Measurements from ENCODE around the gene OTOP2.

Gene OTOP2

GRCh38 chr17:74883241-74883745 lies 40.8 kb upstream of the OTOP2 start:
- Histone ChIP-seq H3K4me3 (ENCODE audit: low read length) (no peak overlapping the region), H3K27me3 (ENCODE audit: control insufficient read depth, low read length) (peaks cover 7% of the 10 kb centered on the region; the same call in 1 of the 2 replicates), H3K4me2 (ENCODE audit: low read length) (no peak overlapping the region)

GRCh38 chr17:74888469-74888868 lies 35.6 kb upstream of the OTOP2 start:
- no peak overlapping the region for H3K4me3 ChIP-seq (ENCODE audit: low read length)
- no peak for TF ChIP-seq EZH2phosphoT487 (IDR thresholded peaks at IDR 0.05; ENCODE audit: borderline replicate concordance, low read length)
- no peak for TF ChIP-seq CTCF (IDR thresholded peaks at IDR 0.05; ENCODE audit: low read depth, low read length, poor library complexity, severe bottlenecking)
- no peaks in the 10 kb centered on the region for H3K36me3 ChIP-seq (ENCODE audit: control insufficient read depth, low read length)
- H3K27ac ChIP-seq (ENCODE audit: low read depth, low read length): no peak overlapping the region
- H3K9me2 ChIP-seq (replicated peaks; ENCODE audit: control insufficient read depth, low read length): no peaks in the 10 kb centered on the region
- H3K4me2 ChIP-seq (ENCODE audit: low read length): no peak overlapping the region
- H3K9me3 ChIP-seq (ENCODE audit: control insufficient read depth, insufficient read depth, low read length): no peaks in the 10 kb centered on the region
- H3F3A ChIP-seq (ENCODE audit: control insufficient read depth, insufficient read depth): no peaks in the 10 kb centered on the region
- H3K79me2 ChIP-seq (ENCODE audit: control insufficient read depth, low read length): no peaks in the 10 kb centered on the region
- H4K20me1 ChIP-seq (ENCODE audit: control insufficient read depth, insufficient read depth, low read depth, low read length): no peaks in the 10 kb centered on the region
- H3K27me3 ChIP-seq (ENCODE audit: control insufficient read depth, low read length): peaks cover 7% of the 10 kb centered on the region; the same call in 1 of the 2 replicates
- no peaks in the 10 kb centered on the region for H3K4me1 ChIP-seq (ENCODE audit: control insufficient read depth, low read length)

More at GRCh38 chr17:74883241-74883745, 40.8 kb upstream of the OTOP2 start:
- H3K36me3 ChIP-seq (ENCODE audit: control insufficient read depth, low read length): no peaks in the 10 kb centered on the region
- H3K27ac ChIP-seq (ENCODE audit: low read depth, low read length): no peak overlapping the region
- TF ChIP-seq CTCF (IDR thresholded peaks at IDR 0.05; ENCODE audit: low read depth, low read length, poor library complexity, severe bottlenecking): no peak
- no peak for TF ChIP-seq EZH2phosphoT487 (IDR thresholded peaks at IDR 0.05; ENCODE audit: borderline replicate concordance, low read length)
- no peaks in the 10 kb centered on the region for H3K9me2 ChIP-seq (replicated peaks; ENCODE audit: control insufficient read depth, low read length)
- H3K9me3 ChIP-seq (ENCODE audit: control insufficient read depth, insufficient read depth, low read length): no peaks in the 10 kb centered on the region
- no peaks in the 10 kb centered on the region for H3F3A ChIP-seq (ENCODE audit: control insufficient read depth, insufficient read depth)
- no peaks in the 10 kb centered on the region for H3K4me1 ChIP-seq (ENCODE audit: control insufficient read depth, low read length)
- no peaks in the 10 kb centered on the region for H4K20me1 ChIP-seq (ENCODE audit: control insufficient read depth, insufficient read depth, low read depth, low read length)
- no peaks in the 10 kb centered on the region for H3K79me2 ChIP-seq (ENCODE audit: control insufficient read depth, low read length)

- H3K79me2 ChIP-seq (ENCODE audit: control insufficient read depth, low read length): no peaks in the 10 kb centered on the region
- no peaks in the 10 kb centered on the region for H3K36me3 ChIP-seq (ENCODE audit: control insufficient read depth, low read length)
- H3K27me3 ChIP-seq (ENCODE audit: control insufficient read depth, low read length): peaks cover 6% of the 10 kb centered on the region; the same call in 1 of the 2 replicates
- TF ChIP-seq EZH2phosphoT487 (IDR thresholded peaks at IDR 0.05; ENCODE audit: borderline replicate concordance, low read length) (no peak), CTCF (IDR thresholded peaks at IDR 0.05; ENCODE audit: low read depth, low read length, poor library complexity, severe bottlenecking) (no peak)
- no peaks in the 10 kb centered on the region for H3F3A ChIP-seq (ENCODE audit: control insufficient read depth, insufficient read depth)
- no peak overlapping the region for H3K4me3 ChIP-seq (ENCODE audit: low read length)
- H3K4me2 ChIP-seq (ENCODE audit: low read length): no peak overlapping the region
- no peaks in the 10 kb centered on the region for H3K9me3 ChIP-seq (ENCODE audit: control insufficient read depth, insufficient read depth, low read length)
- no peak overlapping the region for H3K27ac ChIP-seq (ENCODE audit: low read depth, low read length)
- no peaks in the 10 kb centered on the region for H3K4me1 ChIP-seq (ENCODE audit: control insufficient read depth, low read length)
- no peaks in the 10 kb centered on the region for H3K9me2 ChIP-seq (replicated peaks; ENCODE audit: control insufficient read depth, low read length)
- H4K20me1 ChIP-seq (ENCODE audit: control insufficient read depth, insufficient read depth, low read depth, low read length): no peaks in the 10 kb centered on the region
Measured at GRCh38 chr17:74890554-74890953, 33.5 kb upstream of the OTOP2 start.
